GM10266 (cell line): Measurements from ENCODE around the gene ARF1.

Experiments
- DNase-seq: peaks from one replicate; pipeline ENCODE4 v3.0.0; 2012; ENCODE audit errors: extremely low spot score
- CTCF ChIP-seq: IDR thresholded peaks from 2 replicates; pipeline ENCODE4 v1.5.1; 2012; ENCODE audit warnings: mild to moderate bottlenecking, low read depth; ENCODE audit not compliant: control insufficient read depth, insufficient read depth; ENCODE audit errors: missing control alignments

ARF1 gene

DNA sequence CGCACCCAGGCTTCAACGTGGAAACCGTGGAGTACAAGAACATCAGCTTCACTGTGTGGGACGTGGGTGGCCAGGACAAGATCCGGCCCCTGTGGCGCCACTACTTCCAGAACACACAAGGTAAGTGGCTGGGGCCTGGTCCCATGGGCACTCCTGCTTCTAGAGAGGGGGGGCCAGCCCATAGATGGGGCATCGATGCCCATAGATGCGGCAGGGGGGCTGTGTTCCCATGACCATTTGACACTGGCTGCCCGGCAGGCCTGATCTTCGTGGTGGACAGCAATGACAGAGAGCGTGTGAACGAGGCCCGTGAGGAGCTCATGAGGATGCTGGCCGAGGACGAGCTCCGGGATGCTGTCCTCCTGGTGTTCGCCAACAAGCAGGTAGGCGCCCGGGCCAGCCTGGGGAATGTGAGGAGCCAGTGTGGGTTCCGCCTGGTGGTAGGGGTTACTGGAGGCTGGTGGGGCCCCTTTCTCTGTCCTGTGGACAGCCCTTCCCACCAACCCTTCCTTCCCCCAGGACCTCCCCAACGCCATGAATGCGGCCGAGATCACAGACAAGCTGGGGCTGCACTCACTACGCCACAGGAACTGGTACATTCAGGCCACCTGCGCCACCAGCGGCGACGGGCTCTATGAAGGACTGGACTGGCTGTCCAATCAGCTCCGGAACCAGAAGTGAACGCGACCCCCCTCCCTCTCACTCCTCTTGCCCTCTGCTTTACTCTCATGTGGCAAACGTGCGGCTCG, 15.0 kb downstream of the ARF1 start:
- TF ChIP-seq CTCF, result no peak
- no peak for DNase-seq

GRCh38 chr1:228098323-228098931, 15.9 kb downstream of the ARF1 start:
- TF ChIP-seq CTCF, result no peak
- no peak for DNase-seq

DNA sequence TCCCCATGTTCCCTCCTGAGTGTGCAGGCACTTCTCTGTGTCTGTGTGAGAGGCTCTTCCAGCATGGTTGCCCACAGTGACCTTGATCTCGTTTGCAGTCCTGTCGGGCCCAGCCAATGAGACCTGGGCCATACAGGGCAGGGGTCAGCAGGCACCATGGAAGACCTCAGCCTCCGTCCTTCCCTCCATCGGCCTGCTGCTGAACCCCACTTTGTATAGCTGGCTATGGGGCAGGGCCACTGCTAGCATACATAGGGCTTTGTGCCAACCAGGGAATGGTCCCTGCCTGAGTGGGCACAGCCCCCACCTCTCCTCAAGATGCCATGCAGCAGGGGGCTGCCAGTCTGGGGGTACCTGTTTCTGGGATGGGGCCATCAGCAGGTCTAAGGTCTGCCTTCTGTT, 16.8 kb downstream of the ARF1 start:
- TF ChIP-seq CTCF, result no peak
- peak; percentile 4 for DNase-seq

DNA sequence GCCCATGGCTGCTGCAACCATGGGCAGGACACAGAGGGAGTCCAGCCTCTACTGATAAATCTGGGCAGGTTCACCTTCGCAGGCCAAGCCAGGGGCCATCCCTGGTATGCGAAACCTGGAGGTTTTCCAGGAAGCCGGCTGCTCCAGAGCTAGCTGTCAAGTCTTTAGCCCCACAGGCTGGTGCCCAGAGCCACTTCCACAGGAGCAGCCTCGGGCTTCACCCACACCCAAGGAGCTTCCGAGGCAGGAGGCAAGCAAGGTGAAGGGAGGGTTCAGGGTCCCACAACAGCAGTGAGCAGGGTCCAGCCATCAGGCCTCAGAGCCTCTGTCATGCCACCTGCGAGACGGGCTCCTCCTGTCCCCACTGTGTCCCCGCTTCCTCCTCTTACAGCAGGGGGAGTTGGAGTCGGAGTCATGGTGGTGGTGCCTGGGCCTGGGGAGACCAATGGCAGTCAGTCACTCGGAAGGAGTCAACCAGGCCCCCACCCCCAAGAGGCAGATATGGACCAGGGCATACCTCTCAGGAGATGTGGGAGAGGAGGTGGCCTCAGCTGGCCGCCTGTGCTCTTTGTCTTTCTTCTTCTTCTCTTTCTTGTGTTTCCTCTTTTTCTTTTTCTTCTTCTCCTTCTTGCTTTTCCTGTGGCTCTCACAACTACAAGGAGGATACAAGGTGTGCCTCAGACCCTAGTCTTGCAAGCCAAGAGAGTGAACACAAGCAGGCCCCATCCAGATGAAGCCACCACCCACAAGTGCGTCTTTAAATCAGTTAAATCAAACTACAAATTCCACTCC, 18.5 kb downstream of the ARF1 start:
- peak; percentile 20 for DNase-seq
- TF ChIP-seq CTCF, result no peak

- no peak for DNase-seq
- TF ChIP-seq CTCF, result no peak
These were observed 19.1 kb downstream of the ARF1 start for GRCh38 chr1:228101614-228101993.

DNA sequence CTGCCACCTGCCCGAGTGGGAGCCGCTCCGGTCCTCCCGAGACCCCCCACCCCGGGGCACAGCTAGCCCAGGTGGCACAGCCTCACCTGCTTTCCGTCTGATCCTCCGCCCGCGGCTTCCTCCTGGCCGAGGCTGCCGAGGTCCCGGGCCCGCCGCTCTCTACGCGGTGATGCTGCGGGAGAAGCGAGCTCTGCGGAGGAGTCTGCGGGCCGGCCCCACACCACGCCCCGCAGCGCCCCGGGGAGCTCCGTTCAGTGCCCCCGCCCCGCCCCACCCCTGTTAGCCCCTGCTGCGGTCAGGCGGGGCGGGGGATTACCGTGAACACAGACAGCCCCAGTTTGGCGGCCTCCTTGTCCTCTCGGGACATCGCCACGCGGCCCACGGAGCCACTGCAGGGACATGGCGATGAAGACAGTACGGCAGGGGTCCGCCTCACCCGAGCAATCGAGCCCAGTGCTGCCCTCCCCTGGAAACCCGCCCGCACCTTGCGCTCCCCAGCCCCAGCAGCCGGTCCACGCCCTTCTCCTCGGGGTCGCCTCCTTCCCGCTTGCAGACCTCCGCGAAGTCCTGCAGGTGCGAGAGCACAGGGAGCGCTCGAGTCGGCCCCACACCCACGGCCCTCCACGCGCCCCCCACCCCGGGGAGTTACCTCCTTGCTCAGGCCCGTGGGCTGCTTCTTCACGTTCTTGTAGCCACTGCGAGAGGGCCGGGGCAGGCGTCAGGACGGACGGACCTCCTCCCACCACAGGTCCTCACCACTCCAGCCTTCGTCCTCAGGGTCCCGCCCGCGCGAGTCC, 19.7 kb downstream of the ARF1 start:
- DNase-seq, result peak; percentile 81
- peak; percentile 50 for TF ChIP-seq CTCF
